Measurements from ENCODE around the gene LRRC4. TPM values are rescaled to one million over a fixed set of nuclear protein-coding genes. Genes with fewer than 3 reads are reported as not detected.
A peak's percentile ranks its signal among the peaks of the same experiment; 100 is the strongest.

The LRRC4 gene, protein sequence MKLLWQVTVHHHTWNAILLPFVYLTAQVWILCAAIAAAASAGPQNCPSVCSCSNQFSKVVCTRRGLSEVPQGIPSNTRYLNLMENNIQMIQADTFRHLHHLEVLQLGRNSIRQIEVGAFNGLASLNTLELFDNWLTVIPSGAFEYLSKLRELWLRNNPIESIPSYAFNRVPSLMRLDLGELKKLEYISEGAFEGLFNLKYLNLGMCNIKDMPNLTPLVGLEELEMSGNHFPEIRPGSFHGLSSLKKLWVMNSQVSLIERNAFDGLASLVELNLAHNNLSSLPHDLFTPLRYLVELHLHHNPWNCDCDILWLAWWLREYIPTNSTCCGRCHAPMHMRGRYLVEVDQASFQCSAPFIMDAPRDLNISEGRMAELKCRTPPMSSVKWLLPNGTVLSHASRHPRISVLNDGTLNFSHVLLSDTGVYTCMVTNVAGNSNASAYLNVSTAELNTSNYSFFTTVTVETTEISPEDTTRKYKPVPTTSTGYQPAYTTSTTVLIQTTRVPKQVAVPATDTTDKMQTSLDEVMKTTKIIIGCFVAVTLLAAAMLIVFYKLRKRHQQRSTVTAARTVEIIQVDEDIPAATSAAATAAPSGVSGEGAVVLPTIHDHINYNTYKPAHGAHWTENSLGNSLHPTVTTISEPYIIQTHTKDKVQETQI
- 3.3 TPM for polyA plus RNA-seq (2012; ENCODE audit: insufficient read depth, insufficient read length, low read depth)

DNA sequence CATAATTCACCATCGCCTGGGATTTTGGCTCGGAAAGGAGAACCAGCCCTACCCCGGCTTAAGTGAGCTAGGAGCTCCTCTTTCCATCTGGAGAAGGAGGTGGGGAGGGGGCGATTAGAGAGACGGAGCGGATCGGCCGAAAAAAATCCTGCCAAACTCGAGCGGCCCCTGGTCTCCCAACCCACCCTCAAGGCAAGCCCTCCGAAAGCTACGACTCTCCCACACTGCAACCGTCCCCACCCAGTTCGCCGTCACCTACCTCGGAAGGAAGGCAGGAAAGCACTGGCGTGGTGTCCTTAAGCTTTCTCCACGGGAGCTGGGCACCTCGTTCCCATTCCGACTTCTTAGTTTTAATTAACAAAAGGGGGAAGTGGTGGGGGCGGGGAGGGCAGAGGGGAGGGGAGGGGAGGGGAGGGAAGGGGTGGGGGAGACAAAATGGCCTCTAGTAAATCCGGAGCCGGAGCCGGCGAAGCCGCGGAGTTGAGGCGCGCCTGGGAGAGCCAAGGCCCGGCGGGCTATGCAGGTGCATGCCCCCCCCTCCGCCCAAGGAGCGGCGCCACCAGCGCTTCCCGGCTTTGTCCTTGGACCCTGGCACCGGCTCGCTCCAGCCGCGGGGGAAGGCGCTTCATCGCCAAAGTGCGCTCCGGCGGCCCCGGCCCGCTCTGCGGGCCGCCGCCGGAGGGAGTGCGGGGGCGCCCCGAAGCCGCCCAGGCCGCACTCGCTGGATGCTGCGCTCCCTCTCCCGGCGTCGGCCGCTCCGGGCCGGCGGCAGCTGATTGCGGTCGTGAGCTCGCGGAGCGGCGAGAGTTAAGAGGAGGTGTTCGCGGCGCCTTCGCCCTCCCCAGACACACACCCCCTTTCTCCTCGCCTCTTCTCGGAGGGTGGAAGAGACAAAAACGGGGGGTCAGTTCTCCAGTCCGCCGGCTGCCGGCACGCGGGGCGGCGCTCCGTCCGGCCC is at the start of gene LRRC4:
Gene LRRC4 (minus strand): TSS at position 784 of the 958 bp plus-strand sequence. CDS start 797 bp downstream, outside the sequence.
- Histone ChIP-seq H3K4me1 (no peaks in the 10 kb centered on the region), H3K27me3 (peaks cover 6% of the 10 kb centered on the region), H3K4me3 (ENCODE audit: low read depth, low read length) (peak within 1 kb of the TSS; percentile 63), H3K9me3 (no peaks in the 10 kb centered on the region), H3K36me3 (peaks cover 7% of the 10 kb centered on the region; the same call in 1 of the 2 replicates)
- TF ChIP-seq, protein P1, sequence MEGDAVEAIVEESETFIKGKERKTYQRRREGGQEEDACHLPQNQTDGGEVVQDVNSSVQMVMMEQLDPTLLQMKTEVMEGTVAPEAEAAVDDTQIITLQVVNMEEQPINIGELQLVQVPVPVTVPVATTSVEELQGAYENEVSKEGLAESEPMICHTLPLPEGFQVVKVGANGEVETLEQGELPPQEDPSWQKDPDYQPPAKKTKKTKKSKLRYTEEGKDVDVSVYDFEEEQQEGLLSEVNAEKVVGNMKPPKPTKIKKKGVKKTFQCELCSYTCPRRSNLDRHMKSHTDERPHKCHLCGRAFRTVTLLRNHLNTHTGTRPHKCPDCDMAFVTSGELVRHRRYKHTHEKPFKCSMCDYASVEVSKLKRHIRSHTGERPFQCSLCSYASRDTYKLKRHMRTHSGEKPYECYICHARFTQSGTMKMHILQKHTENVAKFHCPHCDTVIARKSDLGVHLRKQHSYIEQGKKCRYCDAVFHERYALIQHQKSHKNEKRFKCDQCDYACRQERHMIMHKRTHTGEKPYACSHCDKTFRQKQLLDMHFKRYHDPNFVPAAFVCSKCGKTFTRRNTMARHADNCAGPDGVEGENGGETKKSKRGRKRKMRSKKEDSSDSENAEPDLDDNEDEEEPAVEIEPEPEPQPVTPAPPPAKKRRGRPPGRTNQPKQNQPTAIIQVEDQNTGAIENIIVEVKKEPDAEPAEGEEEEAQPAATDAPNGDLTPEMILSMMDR (IDR thresholded peaks at IDR 0.05; ENCODE audit: low read depth, low read length) = peak; percentile 3; the same call in 1 of the 2 replicates
- peak; percentile 50 for DNase-seq

DNA sequence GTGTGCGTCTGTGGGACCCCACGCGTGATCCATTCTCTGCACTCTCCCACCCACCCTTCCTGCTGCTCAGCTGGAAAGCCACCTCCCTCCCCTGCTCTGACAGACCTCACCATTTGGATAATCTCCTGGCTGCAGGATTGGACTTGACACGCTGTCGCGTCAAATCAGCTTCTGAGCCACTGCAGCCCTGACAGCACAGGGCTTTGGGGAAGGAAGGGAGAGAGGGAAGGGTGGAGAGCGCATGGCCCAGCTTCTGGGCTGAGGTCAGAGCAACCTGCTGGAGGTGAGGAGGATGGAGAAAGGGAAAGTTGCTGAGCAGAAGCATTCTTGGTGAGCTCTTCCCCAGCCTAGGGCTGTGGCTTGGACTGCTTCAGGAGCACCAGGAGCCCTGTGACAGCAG is 48.9 kb upstream of the LRRC4 start:
- Histone ChIP-seq H3K9me3 (no peaks in the 10 kb centered on the region), H3K4me1 (peaks cover 35% of the 10 kb centered on the region), H3K36me3 (peaks cover 8% of the 10 kb centered on the region), H3K27me3 (no peaks in the 10 kb centered on the region), H3K4me3 (ENCODE audit: low read depth, low read length) (no peak overlapping the region)
- TF ChIP-seq, protein P1 (IDR thresholded peaks at IDR 0.05; ENCODE audit: low read depth, low read length) = no peak
- no peak for DNase-seq

DNA sequence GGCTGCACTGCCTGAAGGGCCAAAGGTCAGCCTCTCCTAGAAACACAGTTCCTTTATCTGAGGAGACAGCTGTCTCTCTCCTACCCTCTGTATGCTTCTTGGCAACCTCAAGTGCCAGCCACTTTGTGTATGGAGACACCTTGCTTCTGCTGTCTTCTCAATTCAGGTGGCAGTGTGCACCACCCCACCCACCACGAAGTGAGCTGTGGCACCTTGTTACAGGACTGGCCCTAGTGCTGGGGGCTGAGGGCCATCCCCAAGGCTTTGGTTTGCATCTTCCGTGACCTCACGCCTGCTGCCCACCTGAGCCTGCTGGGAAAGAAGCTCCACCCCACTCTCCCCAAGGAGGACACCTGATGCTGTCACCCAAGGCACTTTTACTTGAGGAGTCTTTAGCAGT is 47.1 kb upstream of the LRRC4 start:
- Histone ChIP-seq H3K4me1 (peaks cover 22% of the 10 kb centered on the region), H3K9me3 (no peaks in the 10 kb centered on the region), H3K27me3 (no peaks in the 10 kb centered on the region), H3K36me3 (peaks cover 8% of the 10 kb centered on the region), H3K4me3 (ENCODE audit: low read depth, low read length) (no peak overlapping the region)
- no peak for DNase-seq
- TF ChIP-seq, protein P1 (IDR thresholded peaks at IDR 0.05; ENCODE audit: low read depth, low read length) = no peak

DNA sequence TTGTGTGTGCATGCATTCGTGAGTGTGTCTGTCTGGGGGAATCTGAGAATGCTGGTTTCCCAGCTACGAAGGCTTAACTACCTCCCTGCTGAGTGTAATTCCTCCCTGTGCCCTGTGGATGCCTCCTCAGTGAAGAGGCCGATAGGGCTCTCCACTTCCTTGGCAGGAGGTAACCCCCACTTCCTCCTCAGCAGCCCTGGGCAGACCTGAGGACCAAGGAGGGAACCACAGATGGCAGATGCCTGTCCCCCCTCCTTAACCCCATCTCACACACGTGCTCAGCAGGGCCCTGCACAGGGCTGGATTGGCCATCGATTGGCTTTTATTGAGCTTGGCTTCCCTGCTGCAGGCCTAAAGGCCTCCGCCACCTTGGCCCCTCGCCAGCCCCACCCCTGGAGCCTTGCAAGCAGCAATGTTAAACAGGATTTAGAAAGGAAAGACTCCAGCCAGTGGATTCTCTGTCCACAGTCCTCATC is 45.6 kb upstream of the LRRC4 start:
- peaks cover 8% of the 10 kb centered on the region for H3K36me3 ChIP-seq

DNA sequence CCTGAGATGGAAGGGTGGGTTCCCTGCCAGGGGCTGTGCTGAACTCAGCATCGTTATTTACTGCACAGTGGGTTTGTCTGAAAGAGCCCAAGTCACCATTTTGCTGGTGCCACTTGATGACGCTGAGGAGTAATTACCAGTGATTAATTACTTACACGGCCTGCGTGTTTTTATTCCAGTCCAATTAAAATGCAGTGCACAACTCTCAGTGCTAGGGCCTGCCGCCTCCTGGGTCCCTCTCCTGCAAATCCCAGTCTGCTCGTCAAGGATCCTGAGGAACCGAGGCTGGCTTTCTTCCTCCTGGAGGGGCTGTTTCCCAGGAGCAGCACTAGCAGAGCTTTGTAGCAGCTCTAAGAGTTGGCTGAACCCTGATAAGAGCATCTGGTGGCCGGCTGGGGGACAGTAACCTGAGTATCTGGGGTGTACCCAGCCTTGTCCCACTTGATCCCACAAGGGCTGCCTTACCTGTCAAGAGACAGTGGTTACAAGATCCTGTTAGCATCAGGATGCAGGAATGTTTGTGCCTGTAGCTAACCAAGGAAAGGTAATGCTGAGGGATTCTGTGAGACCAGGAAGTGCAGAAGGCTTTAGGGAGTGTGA is 45.1 kb upstream of the LRRC4 start:
- no peaks in the 10 kb centered on the region for H3K27me3 ChIP-seq
- no peak for DNase-seq
- TF ChIP-seq, protein P1 (IDR thresholded peaks at IDR 0.05; ENCODE audit: low read depth, low read length) = no peak
- peaks cover 22% of the 10 kb centered on the region for H3K4me1 ChIP-seq
- peaks cover 2% of the 10 kb centered on the region for H3K36me3 ChIP-seq
- H3K9me3 ChIP-seq = no peaks in the 10 kb centered on the region
- no peak overlapping the region for H3K4me3 ChIP-seq (ENCODE audit: low read depth, low read length)

More for the DNA sequence above, 45.6 kb upstream of the LRRC4 start:
- Histone ChIP-seq H3K9me3 (no peaks in the 10 kb centered on the region), H3K27me3 (no peaks in the 10 kb centered on the region), H3K4me1 (peaks cover 22% of the 10 kb centered on the region), H3K4me3 (ENCODE audit: low read depth, low read length) (no peak overlapping the region)
- TF ChIP-seq, protein P1 (IDR thresholded peaks at IDR 0.05; ENCODE audit: low read depth, low read length) = no peak
- DNase-seq = peak; percentile 81
